ENCODE data around the gene TNFSF8. TPM values are rescaled to one million over a fixed set of nuclear protein-coding genes. Genes with fewer than 3 reads are reported as not detected.

Gene TNFSF8
- total and polyA plus RNA-seq, 2 of the 4 experiments (the other 2 are of a cell fraction) = not detected

DNA sequence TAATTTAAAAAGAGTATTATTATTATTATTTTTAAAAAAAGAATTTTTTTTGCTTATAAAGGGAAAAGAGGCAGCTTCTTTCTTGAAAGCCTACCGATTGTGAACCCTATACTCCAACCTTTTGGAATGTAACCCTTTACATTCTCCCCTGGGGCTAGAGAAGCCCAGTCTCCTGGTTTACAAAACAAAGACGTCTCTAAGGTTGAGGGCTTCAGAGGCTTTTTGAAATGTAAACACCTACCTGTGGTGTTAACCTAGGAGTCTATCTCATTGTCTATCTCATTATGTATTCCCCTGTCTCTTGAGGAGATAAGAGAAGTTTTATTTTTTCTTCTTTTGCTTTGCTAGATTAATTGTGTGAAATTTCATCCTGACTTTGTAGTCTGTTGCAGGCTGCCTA, 4.7 kb downstream of the TNFSF8 start:
- BruUV-seq (replicated peaks) = no TSS peak
- Histone ChIP-seq H3K56ac (ENCODE audit: extremely low read depth, insufficient read depth, low read length) (no peak overlapping the region), H3K79me1 (ENCODE audit: low read depth in 1 of 2, low read length in 2 of 2) (no peaks in the 10 kb centered on the region), H3K4me1 (ENCODE audit: control insufficient read depth, insufficient read depth, low read length) (no peaks in the 10 kb centered on the region), H2BK5ac (ENCODE audit: low read depth, low read length, poor library complexity, severe bottlenecking) (no peak overlapping the region), H2BK120ac (ENCODE audit: low read depth, low read length) (no peak overlapping the region), H4K20me1 (ENCODE audit: insufficient read depth, low read length) (no peaks in the 10 kb centered on the region), H3K14ac (replicated peaks; ENCODE audit: low read depth, low read length) (no peak overlapping the region), H3K23ac (ENCODE audit: low read depth, low read length) (no peak overlapping the region), H3K27ac (ENCODE audit: insufficient read depth, low read length) (no peak overlapping the region), H2BK15ac (ENCODE audit: low read depth, low read length) (no peak overlapping the region), H3K4me2 (ENCODE audit: low read depth, low read length) (no peak overlapping the region), H3K9me1 (ENCODE audit: insufficient read depth, low read length) (no peaks in the 10 kb centered on the region), H2BK20ac (ENCODE audit: low read depth, low read length) (no peak overlapping the region), H4K8ac (ENCODE audit: low read depth in 2 of 2, low read length in 2 of 2) (no peak overlapping the region), H4K5ac (ENCODE audit: low read depth, low read length) (no peak overlapping the region), H2AK9ac (replicated peaks; ENCODE audit: low read depth, low read length, poor library complexity) (no peak overlapping the region), H4K91ac (ENCODE audit: insufficient read depth, low read depth, low read length) (no peak overlapping the region), H2AFZ (replicated peaks; ENCODE audit: low read length, poor library complexity) (no peak overlapping the region), H3K18ac (ENCODE audit: low read depth, low read length) (no peak overlapping the region), H2AK5ac (ENCODE audit: low read depth, low read length) (no peak overlapping the region), H3K9ac (ENCODE audit: low read depth, low read length) (no peak overlapping the region), H3K4ac (ENCODE audit: low read depth, low read length) (no peak overlapping the region), H3K27me3 (ENCODE audit: control insufficient read depth, insufficient read depth, low read length) (peaks cover 59% of the 10 kb centered on the region), H3K4me3 (ENCODE audit: insufficient read depth, low read depth, low read length) (no peak overlapping the region), H3K9me3 (ENCODE audit: control insufficient read depth, insufficient read depth, low read length) (no peaks in the 10 kb centered on the region), H3K36me3 (ENCODE audit: control insufficient read depth, insufficient read depth, low read length) (no peaks in the 10 kb centered on the region)
- CTCF ChIA-PET = interaction anchor here (1.5 kb wide), 1 partner anchor 19 kb away, joined by 4 read pairs; no protein-coding TSS in a partner anchor
- POLR2A ChIA-PET (ENCODE audit: unreplicated experiment) = no interaction called here
- in situ Hi-C loops (cut with MboI; ENCODE audit: low sequenced_read_pairs) = no loop called here
- ATAC-seq (ENCODE audit: low read depth) (no peak), DNase-seq (no peak)
- TF ChIP-seq BHLHE40 (IDR thresholded peaks at IDR 0.05; ENCODE audit: low read depth, low read length) (no peak), RAD21 (IDR thresholded peaks at IDR 0.05; ENCODE audit: low read length) (no peak), CHD1 (IDR thresholded peaks at IDR 0.05; ENCODE audit: low read depth, low read length) (no peak), FOS (IDR thresholded peaks at IDR 0.05; ENCODE audit: low read depth, low read length) (no peak), SMC3 (IDR thresholded peaks at IDR 0.05; ENCODE audit: low read depth, low read length) (no peak), MAZ (IDR thresholded peaks at IDR 0.05; ENCODE audit: borderline replicate concordance, low read depth, low read length) (no peak), MAFK (IDR thresholded peaks at IDR 0.05; ENCODE audit: low read depth, low read length) (no peak), NFE2L2 (IDR thresholded peaks at IDR 0.05; ENCODE audit: low read depth, low read length) (no peak), CEBPB (IDR thresholded peaks at IDR 0.05; ENCODE audit: low read depth, low read length) (no peak), RFX5 (IDR thresholded peaks at IDR 0.05; ENCODE audit: low read depth, low read length) (no peak), MXI1 (IDR thresholded peaks at IDR 0.05; ENCODE audit: borderline replicate concordance, low read depth, low read length) (no peak), POLR2A (IDR thresholded peaks at IDR 0.05; ENCODE audit: low read depth, low read length) (no peak), RCOR1 (IDR thresholded peaks at IDR 0.05; ENCODE audit: insufficient replicate concordance, low read length) (no peak)
- TF ChIP-seq, protein P1, sequence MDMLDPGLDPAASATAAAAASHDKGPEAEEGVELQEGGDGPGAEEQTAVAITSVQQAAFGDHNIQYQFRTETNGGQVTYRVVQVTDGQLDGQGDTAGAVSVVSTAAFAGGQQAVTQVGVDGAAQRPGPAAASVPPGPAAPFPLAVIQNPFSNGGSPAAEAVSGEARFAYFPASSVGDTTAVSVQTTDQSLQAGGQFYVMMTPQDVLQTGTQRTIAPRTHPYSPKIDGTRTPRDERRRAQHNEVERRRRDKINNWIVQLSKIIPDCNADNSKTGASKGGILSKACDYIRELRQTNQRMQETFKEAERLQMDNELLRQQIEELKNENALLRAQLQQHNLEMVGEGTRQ (IDR thresholded peaks at IDR 0.05; ENCODE audit: low read depth, low read length) = no peak
- TF ChIP-seq, protein P2, sequence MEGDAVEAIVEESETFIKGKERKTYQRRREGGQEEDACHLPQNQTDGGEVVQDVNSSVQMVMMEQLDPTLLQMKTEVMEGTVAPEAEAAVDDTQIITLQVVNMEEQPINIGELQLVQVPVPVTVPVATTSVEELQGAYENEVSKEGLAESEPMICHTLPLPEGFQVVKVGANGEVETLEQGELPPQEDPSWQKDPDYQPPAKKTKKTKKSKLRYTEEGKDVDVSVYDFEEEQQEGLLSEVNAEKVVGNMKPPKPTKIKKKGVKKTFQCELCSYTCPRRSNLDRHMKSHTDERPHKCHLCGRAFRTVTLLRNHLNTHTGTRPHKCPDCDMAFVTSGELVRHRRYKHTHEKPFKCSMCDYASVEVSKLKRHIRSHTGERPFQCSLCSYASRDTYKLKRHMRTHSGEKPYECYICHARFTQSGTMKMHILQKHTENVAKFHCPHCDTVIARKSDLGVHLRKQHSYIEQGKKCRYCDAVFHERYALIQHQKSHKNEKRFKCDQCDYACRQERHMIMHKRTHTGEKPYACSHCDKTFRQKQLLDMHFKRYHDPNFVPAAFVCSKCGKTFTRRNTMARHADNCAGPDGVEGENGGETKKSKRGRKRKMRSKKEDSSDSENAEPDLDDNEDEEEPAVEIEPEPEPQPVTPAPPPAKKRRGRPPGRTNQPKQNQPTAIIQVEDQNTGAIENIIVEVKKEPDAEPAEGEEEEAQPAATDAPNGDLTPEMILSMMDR (conservative IDR thresholded peaks at IDR 0.05; ENCODE audit: low read depth, low read length) = no peak
- TF ChIP-seq, protein P3, sequence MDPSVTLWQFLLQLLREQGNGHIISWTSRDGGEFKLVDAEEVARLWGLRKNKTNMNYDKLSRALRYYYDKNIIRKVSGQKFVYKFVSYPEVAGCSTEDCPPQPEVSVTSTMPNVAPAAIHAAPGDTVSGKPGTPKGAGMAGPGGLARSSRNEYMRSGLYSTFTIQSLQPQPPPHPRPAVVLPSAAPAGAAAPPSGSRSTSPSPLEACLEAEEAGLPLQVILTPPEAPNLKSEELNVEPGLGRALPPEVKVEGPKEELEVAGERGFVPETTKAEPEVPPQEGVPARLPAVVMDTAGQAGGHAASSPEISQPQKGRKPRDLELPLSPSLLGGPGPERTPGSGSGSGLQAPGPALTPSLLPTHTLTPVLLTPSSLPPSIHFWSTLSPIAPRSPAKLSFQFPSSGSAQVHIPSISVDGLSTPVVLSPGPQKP (IDR thresholded peaks at IDR 0.05; ENCODE audit: borderline replicate concordance, low read depth, low read length) = no peak
- WGBS, 2 experiments (ENCODE audit: extremely low coverage in 2 of 2, insufficient read length in 1 of 2) = no CpG with 5 or more reads among the region's 2 CpGs
- intact Hi-C loops (cut with micrococcal nuclease) = no loop called here
- dilution Hi-C loops (cut with HindIII; ENCODE audit: low sequenced_read_pairs, unreplicated experiment) = no loop called here

Measured in IMR-90 (cell line).